ENCODE measurements around the gene MRPS22.
A peak's percentile ranks its signal among the peaks of the same experiment; 100 is the strongest.

Gene MRPS22

GRCh38 chr3:139339219-139339906 lies 4.5 kb upstream of the MRPS22 start:
- no peak for TF ChIP-seq CTCF (IDR thresholded peaks at IDR 0.05; ENCODE audit: low read depth, low read length, missing control alignments)
- peak; percentile 29 for DNase-seq
- Histone ChIP-seq H3K36me3 (replicated peaks) (no peaks in the 10 kb centered on the region), H3K4me3 (ENCODE audit: low read depth, low read length) (no peak overlapping the region), H3K27ac (no peak overlapping the region), H3K27me3 (replicated peaks) (no peaks in the 10 kb centered on the region)
- in situ Hi-C loops (cut with HindIII; ENCODE audit: low pct_ligation_motif_present, low sequenced_read_pairs), result no loop called here

GRCh38 chr3:139340784-139341183 lies 3.0 kb upstream of the MRPS22 start:
- no peak overlapping the region for H3K4me3 ChIP-seq (ENCODE audit: low read depth, low read length)
- no peak for TF ChIP-seq CTCF (IDR thresholded peaks at IDR 0.05; ENCODE audit: low read depth, low read length, missing control alignments)
- H3K27ac ChIP-seq, result no peak overlapping the region
- DNase-seq, result no peak
- in situ Hi-C loops (cut with HindIII; ENCODE audit: low pct_ligation_motif_present, low sequenced_read_pairs), result no loop called here
- no peaks in the 10 kb centered on the region for H3K36me3 ChIP-seq (replicated peaks)
- no peaks in the 10 kb centered on the region for H3K27me3 ChIP-seq (replicated peaks)

- Histone ChIP-seq H3K27me3 (replicated peaks) (no peaks in the 10 kb centered on the region), H3K36me3 (replicated peaks) (peaks cover 2% of the 10 kb centered on the region), H3K27ac (no peak overlapping the region), H3K4me3 (ENCODE audit: low read depth, low read length) (no peak overlapping the region)
- no peak for DNase-seq
- no peak for TF ChIP-seq CTCF (IDR thresholded peaks at IDR 0.05; ENCODE audit: low read depth, low read length, missing control alignments)
- in situ Hi-C loops (cut with HindIII; ENCODE audit: low pct_ligation_motif_present, low sequenced_read_pairs), result no loop called here
Measured at GRCh38 chr3:139342054-139342453, 1.8 kb upstream of the MRPS22 start.

GRCh38 chr3:139346771-139347170 lies 3.0 kb downstream of the MRPS22 start:
- TF ChIP-seq CTCF (IDR thresholded peaks at IDR 0.05; ENCODE audit: low read depth, low read length, missing control alignments), result no peak
- in situ Hi-C loops (cut with HindIII; ENCODE audit: low pct_ligation_motif_present, low sequenced_read_pairs), result no loop called here
- peaks cover 27% of the 10 kb centered on the region for H3K36me3 ChIP-seq (replicated peaks)

GRCh38 chr3:139353920-139354556 lies 10.2 kb downstream of the MRPS22 start:
- no peaks in the 10 kb centered on the region for H3K27me3 ChIP-seq (replicated peaks)
- no peak overlapping the region for H3K4me3 ChIP-seq (ENCODE audit: low read depth, low read length)
- peak; percentile 86 for TF ChIP-seq CTCF (IDR thresholded peaks at IDR 0.05; ENCODE audit: low read depth, low read length, missing control alignments)
- H3K36me3 ChIP-seq (replicated peaks), result peaks cover 85% of the 10 kb centered on the region
- no peak overlapping the region for H3K27ac ChIP-seq
- in situ Hi-C loops (cut with HindIII; ENCODE audit: low pct_ligation_motif_present, low sequenced_read_pairs), result no loop called here
- peak; percentile 58 for DNase-seq

More at GRCh38 chr3:139346771-139347170, 3.0 kb downstream of the MRPS22 start:
- no peak overlapping the region for H3K27ac ChIP-seq
- no peak for DNase-seq
- no peak overlapping the region for H3K4me3 ChIP-seq (ENCODE audit: low read depth, low read length)
- no peaks in the 10 kb centered on the region for H3K27me3 ChIP-seq (replicated peaks)
